IMR-90 (cell line): ENCODE results near the gene RAB42. TPM values are rescaled to one million over a fixed set of nuclear protein-coding genes. Genes with fewer than 3 reads are reported as not detected.

Experiments
- ATAC-seq: fragments of 200-7000 bp; cut with Tn5 transposase; 2 replicates; pipeline ENCODE4 v1.9.1; 2020; ENCODE audit warnings: low read depth, mild to moderate bottlenecking, moderate library complexity
- BruUV-seq: library from RNA; stranded (reverse); fragments of 400-500 nt; replicated peaks from 2 replicates; lab custom pipeline; 2021; lab: Mats Ljungman, UMichigan
- CTCF ChIA-PET: fragments of 300-600 bp; formaldehyde crosslinking; extraction: SDS; loops from one replicate; lab custom pipeline; 2021; ENCODE audit warnings: antibody characterized with exemption; lab: Yijun Ruan, JAX
- POLR2A ChIA-PET: fragments of 300-600 bp; sonication (Branson Sonifier 250); formaldehyde crosslinking; loops from one replicate; lab custom pipeline; 2022; ENCODE audit warnings: antibody characterized with exemption; ENCODE audit not compliant: unreplicated experiment; lab: Charles Lee
- DNase-seq: peaks from one replicate; pipeline ENCODE4 v3.0.0; 2013
- H2AFZ ChIP-seq: replicated peaks from 2 replicates; pipeline ENCODE3; 2013; ENCODE audit warnings: low read length, mild to moderate bottlenecking; ENCODE audit not compliant: poor library complexity
- H2AK5ac ChIP-seq: 2 replicates; pipeline ENCODE4 v1.6.1; 2013; ENCODE audit warnings: low read depth, low read length, inconsistent platforms
- H2AK9ac ChIP-seq: replicated peaks from 2 replicates; pipeline ENCODE3; 2013; ENCODE audit warnings: mild to moderate bottlenecking, low read depth, low read length, moderate library complexity; ENCODE audit not compliant: poor library complexity
- H2BK120ac ChIP-seq: 2 replicates; pipeline ENCODE4 v1.6.1; 2013; ENCODE audit warnings: low read depth, low read length, inconsistent platforms
- H2BK15ac ChIP-seq: 3 replicates; pipeline ENCODE4 v1.6.1; 2013; ENCODE audit warnings: low read depth, low read length, inconsistent platforms
- H2BK20ac ChIP-seq: 2 replicates; pipeline ENCODE4 v1.6.1; 2013; ENCODE audit warnings: low read depth, mild to moderate bottlenecking, inconsistent platforms, low read length, moderate library complexity
- H2BK5ac ChIP-seq: 2 replicates; pipeline ENCODE4 v1.6.1; 2013; ENCODE audit warnings: mild to moderate bottlenecking, low read depth, low read length, inconsistent platforms; ENCODE audit not compliant: poor library complexity, severe bottlenecking
- H3K14ac ChIP-seq: replicated peaks from 2 replicates; pipeline ENCODE4 v1.6.1; 2013; ENCODE audit warnings: low read depth, low read length, inconsistent platforms
- H3K18ac ChIP-seq: 2 replicates; pipeline ENCODE4 v1.6.1; 2013; ENCODE audit warnings: low read depth, low read length, control low read depth
- H3K23ac ChIP-seq: 2 replicates; pipeline ENCODE4 v1.6.1; 2013; ENCODE audit warnings: low read depth, low read length, inconsistent platforms
- H3K27ac ChIP-seq: 2 replicates; pipeline ENCODE4 v1.5.1; 2013; ENCODE audit warnings: mild to moderate bottlenecking, control low read depth, low read length; ENCODE audit not compliant: insufficient read depth
- H3K27me3 ChIP-seq: 2 replicates; pipeline ENCODE4 v1.6.1; 2013; ENCODE audit warnings: low read length; ENCODE audit not compliant: control insufficient read depth, insufficient read depth
- H3K36me3 ChIP-seq: 2 replicates; pipeline ENCODE4 v1.6.1; 2013; ENCODE audit warnings: low read length, mixed read lengths; ENCODE audit not compliant: control insufficient read depth, insufficient read depth
- H3K4ac ChIP-seq: 2 replicates; pipeline ENCODE4 v1.6.1; 2013; ENCODE audit warnings: low read depth, low read length, inconsistent platforms
- H3K4me1 ChIP-seq: 2 replicates; pipeline ENCODE4 v1.6.1; 2013; ENCODE audit warnings: low read length, mixed read lengths; ENCODE audit not compliant: control insufficient read depth, insufficient read depth
- H3K4me2 ChIP-seq: 2 replicates; pipeline ENCODE4 v1.6.1; 2013; ENCODE audit warnings: low read depth, mild to moderate bottlenecking, control low read depth, low read length, moderate library complexity
- H3K4me3 ChIP-seq: 2 replicates; pipeline ENCODE4 v1.5.1; 2013; ENCODE audit warnings: low read depth, mild to moderate bottlenecking, control low read depth, low read length, moderate library complexity; ENCODE audit not compliant: insufficient read depth
- H3K56ac ChIP-seq: 2 replicates; pipeline ENCODE4 v1.6.1; 2013; ENCODE audit warnings: low read length, inconsistent platforms; ENCODE audit not compliant: insufficient read depth; ENCODE audit errors: extremely low read depth
- H3K79me1 ChIP-seq, 2 experiments: 2 replicates each; pipeline ENCODE4 v1.6.1; 2013; ENCODE audit warnings: low read length in 2 of 2, inconsistent platforms in 1 of 2, low read depth in 1 of 2
- H3K9ac ChIP-seq: 2 replicates; pipeline ENCODE4 v1.6.1; 2013; ENCODE audit warnings: low read depth, low read length, control low read depth
- H3K9me1 ChIP-seq: 2 replicates; pipeline ENCODE4 v1.6.1; 2013; ENCODE audit warnings: low read length, inconsistent platforms; ENCODE audit not compliant: insufficient read depth
- H3K9me3 ChIP-seq: 2 replicates; pipeline ENCODE4 v1.6.1; 2013; ENCODE audit warnings: low read length; ENCODE audit not compliant: control insufficient read depth, insufficient read depth
- H4K20me1 ChIP-seq: 2 replicates; pipeline ENCODE4 v1.6.1; 2013; ENCODE audit warnings: low read length, inconsistent platforms; ENCODE audit not compliant: insufficient read depth
- H4K5ac ChIP-seq: 2 replicates; pipeline ENCODE4 v1.6.1; 2013; ENCODE audit warnings: mild to moderate bottlenecking, low read depth, low read length, control low read depth
- H4K8ac ChIP-seq, 2 experiments: 2 replicates each; pipeline ENCODE4 v1.6.1; 2013; ENCODE audit warnings: low read depth in 2 of 2, low read length in 2 of 2, control low read depth in 1 of 2, inconsistent platforms in 1 of 2
- H4K91ac ChIP-seq: 2 replicates; pipeline ENCODE4 v1.6.1; 2013; ENCODE audit warnings: low read depth, low read length, inconsistent platforms; ENCODE audit not compliant: insufficient read depth
- BHLHE40 ChIP-seq: fragments of 150-350 bp; IDR thresholded peaks from 2 replicates; pipeline ENCODE4 v1.6.1; 2016; ENCODE audit warnings: mild to moderate bottlenecking, low read depth, low read length
- CEBPB ChIP-seq: IDR thresholded peaks from 2 replicates; pipeline ENCODE4 v1.6.1; 2012; ENCODE audit warnings: low read depth, low read length, improper control_type of control experiment
- CTCF ChIP-seq: conservative IDR thresholded peaks from 2 replicates; pipeline ENCODE4 v1.5.1; 2012; ENCODE audit warnings: mild to moderate bottlenecking, low read depth, low read length, improper control_type of control experiment
- FOS ChIP-seq: fragments of 150-350 bp; IDR thresholded peaks from 2 replicates; pipeline ENCODE4 v1.6.1; 2016; ENCODE audit warnings: low read depth, low read length
- MAZ ChIP-seq: IDR thresholded peaks from 2 replicates; pipeline ENCODE4 v1.6.1; 2012; ENCODE audit warnings: low read depth, mild to moderate bottlenecking, low read length, improper control_type of control experiment, moderate library complexity, borderline replicate concordance
- POLR2A ChIP-seq: IDR thresholded peaks from 2 replicates; pipeline ENCODE4 v1.6.1; 2012; ENCODE audit warnings: mild to moderate bottlenecking, low read depth, low read length
- RAD21 ChIP-seq: IDR thresholded peaks from 2 replicates; pipeline ENCODE4 v1.6.1; 2012; ENCODE audit warnings: low read length, improper control_type of control experiment
- RCOR1 ChIP-seq: IDR thresholded peaks from 2 replicates; pipeline ENCODE4 v1.6.1; 2012; ENCODE audit warnings: mild to moderate bottlenecking, low read length, improper control_type of control experiment; ENCODE audit not compliant: insufficient replicate concordance
- SMC3 ChIP-seq: fragments of 150-350 bp; IDR thresholded peaks from 2 replicates; pipeline ENCODE4 v1.6.1; 2016; ENCODE audit warnings: low read depth, mild to moderate bottlenecking, antibody characterized with exemption, low read length, moderate library complexity
- USF2 ChIP-seq: fragments of 150-350 bp; IDR thresholded peaks from 2 replicates; pipeline ENCODE4 v1.6.1; 2017; ENCODE audit warnings: mild to moderate bottlenecking, antibody characterized with exemption, low read length, low read depth
- WGBS, 2 experiments: methylation state at CpG; one replicate each; pipeline versions ENCODE4 v1.1.5 to v1.1.7; 2013; ENCODE audit warnings: missing lambda C conversion rate in 2 of 2; ENCODE audit not compliant: insufficient read length in 1 of 2; ENCODE audit errors: extremely low coverage in 2 of 2; 5-methylcytosine and 5-hydroxymethylcytosine counted together
- dilution Hi-C: fragments of 300-500 bp; cut with HindIII; formaldehyde crosslinking; loops from one replicate; pipeline ENCODE4 v1.14.3; 2018; ENCODE audit warnings: low sequenced_read_pairs; ENCODE audit not compliant: unreplicated experiment
- in situ Hi-C: fragments of 300-500 bp; cut with MboI; formaldehyde crosslinking; loops from 3 replicates; pipeline ENCODE4 v1.14.3; 2019; ENCODE audit warnings: low sequenced_read_pairs, inconsistent platforms, mixed read lengths
- intact Hi-C: fragments of 100-400 bp; cut with micrococcal nuclease; formaldehyde crosslinking; loops from 2 replicates; pipeline ENCODE4 v1.10.0; 2022
- polyA plus RNA-seq, 3 experiments: library from polyadenylated mRNA; depleted of rRNA; stranded (reverse); fragments of >200 nt; gene quantifications; 2 replicates each; pipeline ENCODE4 v1.2.3, GENCODE V29; 2012; ENCODE audit warnings: low replicate concordance in 1 of 3
- total RNA-seq: library from RNA; depleted of rRNA; stranded (reverse); fragments of >200 nt; gene quantifications from 2 replicates; pipeline ENCODE4 v1.2.3, GENCODE V29; 2012

Gene RAB42
- total and polyA plus RNA-seq, 2 of the 4 experiments (the other 2 are of a cell fraction): 0.77 to 0.90 TPM

GRCh38 chr1:28613175-28613574, 21.1 kb downstream of the RAB42 start:
- no TSS peak for BruUV-seq
- no peaks in the 10 kb centered on the region for H3K4me1 ChIP-seq
- dilution Hi-C loops (no loop called here), in situ Hi-C loops (no loop called here), intact Hi-C loops (no loop called here)
- H3K27me3 ChIP-seq: no peaks in the 10 kb centered on the region
- no peak overlapping the region for H2AFZ ChIP-seq
- H3K18ac ChIP-seq: no peak overlapping the region
- no peak overlapping the region for H3K9ac ChIP-seq
- no peak overlapping the region for H2AK5ac ChIP-seq
- no peak overlapping the region for H2BK20ac ChIP-seq
- no peak overlapping the region for H3K4me3 ChIP-seq
- 93% methylated on average over 4 of the region's 5 CpGs; no CpG with 5 or more reads in 1 of the 2 experiments for WGBS, 2 experiments
- H3K27ac ChIP-seq: no peak overlapping the region
- no peak for TF ChIP-seq MAZ
- no peak for TF ChIP-seq RCOR1
- no peak for TF ChIP-seq SMC3
- no peak for TF ChIP-seq CEBPB
- no peak for TF ChIP-seq CTCF
- TF ChIP-seq RAD21: no peak
- no peak for TF ChIP-seq USF2
- no peak for TF ChIP-seq POLR2A
- TF ChIP-seq FOS: no peak
- TF ChIP-seq BHLHE40: no peak
- H2AK9ac ChIP-seq: no peak overlapping the region
- no peak overlapping the region for H4K8ac ChIP-seq
- no peak overlapping the region for H2BK120ac ChIP-seq
- no peak overlapping the region for H2BK15ac ChIP-seq
- H3K4ac ChIP-seq: no peak overlapping the region
- no peaks in the 10 kb centered on the region for H3K79me1 ChIP-seq
- no peak for ATAC-seq
- H3K9me3 ChIP-seq: no peaks in the 10 kb centered on the region
- no peaks in the 10 kb centered on the region for H3K9me1 ChIP-seq
- ChIA-PET POLR2A (no interaction called here), CTCF (no interaction called here)
- no peak overlapping the region for H4K91ac ChIP-seq
- no peak overlapping the region; the same call in 1 of the 2 replicates for H3K56ac ChIP-seq
- H3K36me3 ChIP-seq: peaks cover 36% of the 10 kb centered on the region
- no peak overlapping the region for H4K5ac ChIP-seq
- no peaks in the 10 kb centered on the region for H4K20me1 ChIP-seq
- no peak overlapping the region for H2BK5ac ChIP-seq
- H3K4me2 ChIP-seq: no peak overlapping the region
- H3K14ac ChIP-seq: no peak overlapping the region
- no peak for DNase-seq
- H3K23ac ChIP-seq: no peak overlapping the region
